Glutamatergic neuron (in vitro differentiated cells): ENCODE measurements around the gene RIPPLY1. TPM values are rescaled to one million over a fixed set of nuclear protein-coding genes. Genes with fewer than 3 reads are reported as not detected.

ENCODE experiments used
- DNase-seq: peaks from one replicate; pipeline ENCODE4 v3.0.0; 2022
- H3K27ac Mint-ChIP-seq: one replicate; pipeline ENCODE4 v1.8.0; 2020; ENCODE audit warnings: mild to moderate bottlenecking, mixed read lengths, inconsistent platforms; ENCODE audit not compliant: unreplicated experiment
- H3K27me3 Mint-ChIP-seq: one replicate; pipeline ENCODE4 v1.8.0; 2020; ENCODE audit warnings: mild to moderate bottlenecking, moderate library complexity, mixed read lengths, inconsistent platforms; ENCODE audit not compliant: unreplicated experiment
- H3K36me3 Mint-ChIP-seq: one replicate; pipeline ENCODE4 v1.8.0; 2020; ENCODE audit warnings: mild to moderate bottlenecking, mixed read lengths, inconsistent platforms; ENCODE audit not compliant: unreplicated experiment
- H3K4me1 Mint-ChIP-seq: one replicate; pipeline ENCODE4 v1.8.0; 2020; ENCODE audit warnings: mild to moderate bottlenecking, low read depth, mixed read lengths, inconsistent platforms; ENCODE audit not compliant: unreplicated experiment
- H3K4me3 Mint-ChIP-seq: one replicate; pipeline ENCODE4 v1.8.0; 2020; ENCODE audit warnings: mild to moderate bottlenecking, mixed read lengths, inconsistent platforms; ENCODE audit not compliant: unreplicated experiment
- H3K9me3 Mint-ChIP-seq: one replicate; pipeline ENCODE4 v1.8.0; 2020; ENCODE audit warnings: mild to moderate bottlenecking, moderate library complexity, mixed read lengths, inconsistent platforms; ENCODE audit not compliant: unreplicated experiment
- CTCF ChIP-seq: fragments of 200-600 bp; sonication (generic); IDR thresholded peaks from one replicate; pipeline ENCODE4 v1.5.0; 2021; ENCODE audit not compliant: partially characterized antibody, unreplicated experiment
- total RNA-seq: library from RNA; stranded (reverse); fragmentation: NEBNext Ultra II Directional; extraction: Animal tissue kit (Norgen Biotek cat#: 25700); gene quantifications from one replicate; pipeline ENCODE4 v1.2.1, GENCODE V29; 2021; ENCODE audit not compliant: unreplicated experiment

RIPPLY1 gene
- total RNA-seq, 1 donor from 2014 or later, result not detected

GRCh38 chrX:106931831-106932491 is 28.8 kb upstream of the RIPPLY1 start:
- Mint-ChIP-seq H3K4me1 (no peaks in the 10 kb centered on the region), H3K27ac (no peak overlapping the region), H3K36me3 (no peaks in the 10 kb centered on the region), H3K9me3 (peaks cover 2% of the 10 kb centered on the region), H3K4me3 (no peak overlapping the region), H3K27me3 (no peaks in the 10 kb centered on the region)
- DNase-seq, result no peak
- no peak for TF ChIP-seq CTCF

- H3K4me1 Mint-ChIP-seq, result no peaks in the 10 kb centered on the region
- no peak for TF ChIP-seq CTCF
- DNase-seq, result no peak
- no peaks in the 10 kb centered on the region for H3K36me3 Mint-ChIP-seq
- H3K4me3 Mint-ChIP-seq, result no peak overlapping the region
- peaks cover 2% of the 10 kb centered on the region for H3K9me3 Mint-ChIP-seq
- H3K27ac Mint-ChIP-seq, result no peak overlapping the region
- no peaks in the 10 kb centered on the region for H3K27me3 Mint-ChIP-seq
These were observed 25.1 kb upstream of the RIPPLY1 start for GRCh38 chrX:106928227-106928626.

DNA sequence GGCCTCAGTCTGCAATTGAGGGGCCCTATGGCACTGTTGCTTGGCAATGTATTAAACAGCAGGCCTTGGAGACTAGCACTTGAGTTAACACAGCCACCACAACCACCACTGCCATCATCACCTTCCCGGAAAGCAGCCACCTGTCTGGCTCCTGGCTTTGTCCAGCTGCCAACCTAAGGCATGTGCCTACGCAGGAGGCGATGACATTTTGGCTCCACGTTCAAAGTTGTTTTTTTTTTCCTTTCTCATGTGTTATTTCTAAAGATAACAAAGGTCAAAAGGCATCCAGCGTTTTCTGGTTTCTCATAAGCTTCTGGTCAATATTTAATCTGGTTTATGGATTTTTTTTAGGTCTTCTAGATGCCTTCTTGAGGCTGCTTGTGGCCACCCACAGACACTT is 24.6 kb upstream of the RIPPLY1 start:
- Mint-ChIP-seq H3K27ac (no peak overlapping the region), H3K27me3 (no peaks in the 10 kb centered on the region), H3K4me1 (no peaks in the 10 kb centered on the region), H3K36me3 (no peaks in the 10 kb centered on the region), H3K9me3 (peaks cover under 1% of the 10 kb centered on the region), H3K4me3 (no peak overlapping the region)
- no peak for TF ChIP-seq CTCF
- DNase-seq, result no peak

GRCh38 chrX:106927023-106927422 is 23.9 kb upstream of the RIPPLY1 start:
- Mint-ChIP-seq H3K36me3 (no peaks in the 10 kb centered on the region), H3K4me1 (no peaks in the 10 kb centered on the region), H3K9me3 (no peaks in the 10 kb centered on the region), H3K27ac (no peak overlapping the region), H3K4me3 (no peak overlapping the region), H3K27me3 (no peaks in the 10 kb centered on the region)
- no peak for TF ChIP-seq CTCF
- DNase-seq, result no peak

DNA sequence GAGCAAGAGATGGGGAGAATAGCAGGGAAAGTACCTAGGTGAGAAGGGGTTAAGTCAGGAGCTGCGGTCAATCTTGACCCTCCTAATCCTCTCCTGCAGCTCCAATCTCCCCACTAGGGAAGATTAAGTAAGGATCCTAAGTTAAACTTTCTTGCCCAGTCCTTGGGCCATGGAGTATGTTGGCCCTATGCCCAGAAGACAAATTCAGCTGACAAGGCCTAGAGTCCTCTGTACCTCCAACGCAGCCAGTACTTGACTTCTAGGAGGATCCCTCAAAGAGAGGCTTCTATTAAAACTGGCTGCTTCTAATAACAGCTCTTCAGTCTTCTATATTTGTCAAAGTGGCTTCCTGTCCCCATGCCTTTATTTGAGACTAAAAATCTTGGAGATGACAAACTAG is 18.5 kb upstream of the RIPPLY1 start:
- Mint-ChIP-seq H3K36me3 (no peaks in the 10 kb centered on the region), H3K27ac (no peak overlapping the region), H3K4me1 (no peaks in the 10 kb centered on the region), H3K9me3 (no peaks in the 10 kb centered on the region), H3K27me3 (no peaks in the 10 kb centered on the region), H3K4me3 (no peak overlapping the region)
- DNase-seq, result no peak
- no peak for TF ChIP-seq CTCF
